HG03095 (cell line): ENCODE data around the gene ANAPC1.
"Not testable (repeated sequence)": the region's sequence is repeated elsewhere in the genome, so short reads cannot be mapped to it uniquely, and the experiment has no call there.

Source experiments
- ATAC-seq: cut with Tn5 transposase; IDR thresholded peaks from one replicate; pipeline ENCODE4 v1.9.1; 2021; ENCODE audit warnings: moderate library complexity; ENCODE audit not compliant: unreplicated experiment

The ANAPC1 gene

DNA sequence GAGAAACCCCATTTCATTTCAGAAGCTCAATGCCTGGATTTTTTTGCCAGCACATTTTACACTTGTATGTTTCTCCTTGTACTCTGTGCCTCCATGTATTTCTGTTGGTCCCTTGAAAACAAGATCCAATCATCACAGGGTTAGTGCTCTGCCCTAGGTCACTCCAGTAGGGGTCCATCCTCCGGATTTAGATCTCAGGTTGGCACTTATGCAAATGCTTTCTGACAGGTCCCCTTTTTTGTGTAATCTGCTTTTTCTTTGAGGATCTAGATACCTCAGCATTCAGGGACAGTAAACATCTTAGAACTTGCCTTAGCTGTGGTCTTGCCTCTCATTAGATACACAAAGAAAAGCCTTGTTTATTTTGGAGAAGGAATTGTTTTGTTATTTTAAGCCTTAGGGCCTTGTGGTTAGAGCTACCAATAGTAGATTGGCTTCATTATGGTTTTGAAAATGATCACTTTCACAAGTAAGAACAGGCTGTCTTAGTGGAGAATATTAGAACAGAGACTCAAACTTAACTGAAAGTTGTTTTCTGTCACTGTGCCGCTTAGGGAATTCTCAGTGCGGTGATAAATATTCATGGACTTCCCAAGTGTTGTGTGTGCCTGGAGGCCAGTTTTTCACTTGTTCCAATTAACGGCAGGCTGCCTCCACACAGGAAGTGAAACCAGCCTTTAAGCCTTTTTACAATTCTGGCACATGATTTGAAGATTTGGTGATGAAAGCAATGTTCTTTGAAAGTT is 22.2 kb upstream of the ANAPC1 start:
- ATAC-seq, result no peak

DNA sequence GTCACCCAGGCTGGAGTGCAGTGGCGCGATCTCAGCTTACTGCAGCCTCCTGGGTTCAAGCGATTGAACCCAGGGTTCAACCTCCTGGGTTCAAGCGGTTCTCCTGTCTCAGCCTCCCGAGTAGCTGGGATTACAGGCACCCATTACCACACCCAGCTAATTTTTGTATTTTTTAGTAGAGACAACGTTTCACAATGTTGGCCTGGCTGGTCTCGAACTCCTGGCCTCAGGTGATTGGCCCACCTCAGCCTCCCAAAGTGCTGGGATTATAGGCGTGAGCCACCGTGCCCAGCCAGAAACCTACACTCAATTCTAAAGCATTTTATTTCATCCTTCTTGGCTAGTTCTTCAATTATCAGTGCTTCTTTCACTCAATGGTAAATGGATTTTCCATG is 21.5 kb upstream of the ANAPC1 start:
- ATAC-seq, result not testable (repeated sequence)

DNA sequence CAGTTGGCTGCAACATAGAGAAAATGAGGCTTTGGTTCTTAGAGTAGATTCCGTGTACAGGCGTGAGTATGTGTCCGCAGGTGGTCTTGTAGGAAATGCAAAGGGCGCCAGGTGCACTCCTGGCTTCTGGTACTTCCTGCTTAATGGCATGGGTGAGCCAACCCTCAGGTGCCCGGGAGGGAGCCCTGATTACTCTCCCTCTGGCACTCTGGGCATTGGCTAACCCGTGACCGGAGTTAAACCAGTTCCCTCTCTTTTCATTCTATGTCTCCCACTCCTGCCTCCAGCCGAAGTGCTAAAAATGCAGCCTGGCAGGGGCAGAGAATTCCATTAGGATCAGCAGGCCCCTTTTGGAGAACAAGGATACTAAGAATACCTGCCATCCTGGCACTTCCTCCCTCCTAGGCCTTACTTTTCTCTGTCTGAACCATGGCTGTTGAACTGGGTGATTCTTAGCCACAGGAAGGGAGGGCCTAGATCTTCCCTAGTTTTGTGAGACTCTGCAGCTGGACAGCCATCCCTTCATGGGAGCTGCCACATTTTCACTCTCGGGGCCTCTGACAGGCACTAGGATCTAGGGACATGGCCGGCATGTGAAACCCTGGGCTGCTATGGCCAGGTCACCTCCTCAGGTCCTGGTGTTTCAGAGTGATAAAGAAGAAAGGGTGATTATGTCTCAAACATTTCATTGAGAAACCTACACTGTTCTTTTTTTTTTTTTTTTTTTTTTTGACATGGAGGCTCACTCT is 20.9 kb upstream of the ANAPC1 start:
- no peak for ATAC-seq

DNA sequence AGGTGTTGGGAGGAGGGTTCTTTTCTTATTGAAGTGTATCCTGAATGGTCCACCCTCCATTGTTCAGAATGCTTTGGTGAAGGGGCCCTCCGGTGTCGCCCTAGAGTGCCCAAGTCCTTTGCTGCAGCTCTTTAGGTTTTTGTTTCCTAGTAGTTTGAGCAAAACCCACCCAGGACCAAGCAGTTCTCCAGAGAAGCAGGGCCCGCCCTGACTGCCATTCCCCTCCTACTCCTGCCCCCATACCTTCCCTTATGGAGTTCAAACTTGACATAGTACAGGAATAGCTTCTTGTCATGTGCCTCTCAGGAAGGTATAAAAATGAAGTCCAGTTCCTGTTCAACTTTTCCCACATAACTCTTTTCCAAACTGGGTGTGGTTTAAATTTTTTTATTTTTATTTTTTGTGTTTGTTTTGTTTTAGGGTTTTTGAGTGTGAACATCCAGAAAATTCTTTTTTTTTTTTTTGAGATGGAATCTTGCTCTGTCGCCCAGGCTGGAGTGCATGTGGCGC is 20.0 kb upstream of the ANAPC1 start:
- no peak for ATAC-seq

DNA sequence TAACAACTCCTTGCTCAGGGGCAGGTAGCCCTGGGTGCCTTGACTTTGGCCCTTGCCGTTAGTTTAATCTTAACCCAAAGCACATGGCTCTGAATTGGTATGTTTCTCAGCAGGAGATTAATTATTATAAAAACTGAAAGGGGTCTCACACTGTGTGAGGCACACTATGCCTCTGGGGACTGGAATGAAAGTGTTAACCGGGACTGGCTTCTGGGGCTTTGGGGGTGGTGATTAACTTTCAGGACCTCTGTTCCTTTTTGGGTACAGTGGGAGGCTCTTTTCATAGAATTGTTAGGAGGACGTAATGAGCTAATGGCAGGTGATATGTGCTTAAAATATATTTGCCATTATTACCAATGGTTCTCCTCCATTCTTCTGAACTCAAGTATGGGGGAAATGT is 19.5 kb upstream of the ANAPC1 start:
- ATAC-seq, result no peak

DNA sequence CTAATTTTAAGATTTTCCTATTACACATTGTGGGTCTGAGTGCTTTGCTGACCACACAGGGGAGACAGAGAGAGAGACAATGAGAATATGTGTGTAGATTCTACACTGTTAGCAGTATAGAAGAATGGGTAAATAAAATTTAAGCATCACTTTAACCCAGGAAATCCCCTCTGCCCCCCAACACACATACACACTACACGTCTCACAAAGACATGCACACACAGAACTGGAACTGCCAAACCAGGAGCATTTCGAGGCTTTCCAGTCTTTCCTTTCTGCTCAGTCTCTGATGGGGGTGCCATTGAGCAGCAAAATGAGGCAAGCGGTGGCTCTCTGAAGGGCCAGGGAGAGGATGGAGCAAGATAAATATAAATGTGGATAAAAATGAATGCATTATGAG is 16.9 kb upstream of the ANAPC1 start:
- ATAC-seq, result no peak

DNA sequence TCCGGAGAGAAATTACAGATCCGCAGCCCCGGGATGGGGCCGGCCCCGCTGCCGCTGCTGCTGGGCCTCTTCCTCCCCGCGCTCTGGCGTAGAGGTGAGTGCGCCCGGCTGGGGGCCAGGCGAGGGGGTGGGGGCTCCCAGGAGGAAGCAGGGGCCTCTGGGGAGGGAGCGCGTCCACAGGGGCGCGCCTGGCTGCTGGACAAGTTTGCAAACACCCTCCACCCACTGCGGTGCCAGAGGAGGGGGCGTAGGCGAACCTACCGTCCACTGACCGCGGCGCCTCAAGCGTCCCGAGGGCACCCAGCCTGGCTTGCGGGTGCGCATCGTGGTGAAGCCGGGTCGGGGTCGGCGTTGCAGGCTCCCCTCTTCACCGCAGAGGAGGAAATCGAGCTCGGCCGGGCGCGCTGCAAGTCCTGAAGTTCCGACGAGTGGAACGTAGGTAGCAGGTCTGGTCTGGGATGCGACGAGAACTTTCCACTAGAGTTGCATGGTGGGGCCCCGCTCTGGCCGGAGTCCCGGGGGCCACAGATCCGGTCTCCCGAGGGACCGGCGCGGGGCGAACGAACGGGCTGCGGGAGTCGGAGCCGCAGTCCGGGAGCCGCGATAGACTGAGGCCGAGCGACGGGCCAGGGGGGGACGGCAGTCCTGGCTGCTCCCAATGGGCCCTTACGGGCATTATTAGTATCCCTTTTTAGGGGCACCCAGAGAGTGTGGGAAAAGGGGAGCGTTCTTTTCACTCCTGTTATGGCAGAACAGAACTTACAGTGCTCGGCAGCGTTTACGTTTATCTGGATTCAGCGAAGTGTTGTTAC is 14.9 kb upstream of the ANAPC1 start:
- ATAC-seq, result no peak

DNA sequence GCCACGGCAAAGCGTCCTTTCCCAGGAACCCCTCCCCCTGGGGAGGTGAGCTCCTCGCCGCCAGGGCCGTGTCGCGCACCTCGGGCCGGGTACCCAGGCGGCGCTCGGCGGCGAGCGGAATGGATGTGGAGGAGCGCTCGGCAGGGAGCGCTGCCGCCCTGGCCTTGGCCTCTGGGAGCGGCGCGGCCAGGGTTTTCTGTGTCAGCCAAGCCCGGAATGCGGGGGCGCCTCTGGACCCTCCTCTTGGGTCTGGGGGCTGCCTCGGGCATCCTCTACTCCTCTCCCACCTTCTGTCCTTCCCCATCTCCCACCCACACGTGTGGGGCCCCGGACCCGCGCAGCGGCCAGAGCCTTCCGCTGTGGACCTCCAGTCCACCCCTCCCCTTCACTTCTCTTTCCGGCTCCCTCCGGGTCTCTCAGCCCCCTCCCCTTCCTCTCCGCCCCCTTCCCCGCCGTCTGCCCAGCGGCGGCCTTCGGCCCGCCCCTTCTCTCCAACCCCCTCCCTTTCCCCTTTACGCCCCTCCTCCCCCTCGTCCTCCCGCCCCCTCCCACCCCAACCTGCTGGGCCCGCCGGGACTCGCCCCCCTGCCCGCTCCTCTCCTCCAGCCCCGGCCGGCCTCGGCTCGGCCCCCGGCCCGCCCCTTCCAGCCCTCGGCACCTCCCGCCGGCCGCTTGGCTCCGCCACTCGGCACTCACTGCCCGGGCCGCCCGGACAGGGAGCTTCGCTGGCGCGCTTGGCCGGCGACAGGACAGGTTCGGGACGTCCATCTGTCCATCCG is 14.1 kb upstream of the ANAPC1 start, which contains the start of gene MERTK:
TSS of gene MERTK (plus strand) at position 684 of the 779 bp plus-strand sequence. CDS start 129 bp downstream, outside the sequence.
- ATAC-seq, result no peak

DNA sequence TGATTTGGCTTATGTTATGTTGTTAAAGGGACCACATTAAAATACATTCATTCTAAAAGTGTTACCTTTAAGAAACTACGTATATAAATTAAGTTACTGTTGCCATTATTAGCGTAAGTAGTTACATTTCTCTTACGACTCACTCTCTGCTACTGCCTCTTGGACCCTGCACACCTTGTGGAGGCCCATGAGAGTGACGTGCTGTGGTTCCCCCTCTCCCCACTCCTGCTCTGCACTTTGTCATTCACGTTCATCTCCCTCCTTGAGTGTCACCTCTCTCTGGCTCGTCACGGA is 13.6 kb upstream of the ANAPC1 start:
- ATAC-seq, result no peak

DNA sequence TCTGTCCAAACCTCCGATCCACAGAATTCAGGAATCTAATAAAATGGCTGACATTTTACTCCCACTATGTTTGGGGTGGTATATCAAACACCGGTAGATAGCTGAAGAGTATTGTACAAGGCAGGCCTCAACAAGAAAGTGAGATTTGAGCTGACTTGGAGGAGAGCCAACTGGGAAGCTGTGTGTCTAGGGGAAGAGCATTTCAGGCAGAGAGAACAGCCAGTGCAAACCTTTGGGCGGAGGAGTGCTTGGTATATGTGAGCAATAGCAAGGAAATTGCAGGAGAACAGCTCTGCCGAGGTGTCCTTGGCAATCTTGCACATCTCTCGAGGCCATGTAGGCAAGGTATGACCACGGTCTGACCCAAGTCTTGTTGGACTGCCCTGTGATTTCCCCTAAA is 12.6 kb upstream of the ANAPC1 start:
- ATAC-seq, result no peak

DNA sequence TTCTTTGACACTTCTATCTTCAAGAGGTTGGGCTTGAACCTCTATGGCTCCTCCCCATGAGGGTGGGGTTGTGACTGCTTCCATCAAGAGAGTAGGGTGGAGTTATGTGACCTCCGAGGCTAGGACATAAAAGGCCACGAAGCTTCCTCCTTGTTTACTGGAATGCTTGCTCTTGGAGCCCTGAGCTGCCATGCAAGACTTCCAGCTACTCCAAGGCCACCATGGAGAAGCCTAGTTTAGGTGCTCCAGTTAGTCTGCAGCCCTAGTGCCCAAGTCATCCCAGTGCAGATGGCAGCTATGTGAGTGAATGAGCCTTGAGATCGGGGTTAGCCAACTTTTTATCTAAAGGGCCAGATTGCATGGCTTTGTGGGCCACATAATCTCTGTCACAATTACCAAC is 12.0 kb upstream of the ANAPC1 start:
- no peak for ATAC-seq

DNA sequence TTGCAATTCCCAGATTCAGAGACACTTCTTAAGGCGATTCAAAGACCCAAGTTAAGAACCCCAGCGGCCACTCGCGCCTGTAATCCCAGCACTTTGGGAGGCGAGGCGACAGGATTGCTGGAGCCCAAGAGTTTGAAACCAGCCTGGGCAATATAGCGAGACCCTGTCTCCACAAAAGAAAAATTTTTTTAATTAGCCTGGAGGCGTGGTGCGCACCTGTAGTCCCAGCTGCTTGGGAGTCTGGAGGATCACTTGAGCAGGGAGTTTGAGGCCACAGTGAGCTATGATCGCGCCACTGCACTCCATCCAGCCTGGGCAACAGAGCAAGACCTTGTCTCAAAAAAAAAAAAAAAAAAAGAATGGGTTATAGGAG is 585 bp upstream of the ANAPC1 start:
- no peak for ATAC-seq

DNA sequence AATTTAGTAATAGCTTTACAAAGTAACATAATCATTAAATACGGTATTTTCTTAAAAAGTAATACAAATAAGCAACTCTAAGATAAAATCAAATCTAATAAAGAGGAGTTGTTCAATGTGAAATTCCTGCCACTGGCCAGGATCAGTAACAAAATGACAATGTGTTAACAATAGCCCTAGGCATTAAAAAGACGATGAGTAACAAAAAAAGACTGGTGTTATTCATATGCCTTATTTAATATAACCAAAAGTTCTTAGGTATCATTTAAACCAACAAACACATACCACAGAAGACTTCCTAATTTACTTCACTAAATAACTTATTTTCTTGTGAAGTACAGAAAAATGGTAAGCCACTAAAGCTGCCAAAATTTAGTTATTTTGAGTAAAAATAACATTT is 11.2 kb downstream of the ANAPC1 start:
- ATAC-seq, result not testable (repeated sequence)

DNA sequence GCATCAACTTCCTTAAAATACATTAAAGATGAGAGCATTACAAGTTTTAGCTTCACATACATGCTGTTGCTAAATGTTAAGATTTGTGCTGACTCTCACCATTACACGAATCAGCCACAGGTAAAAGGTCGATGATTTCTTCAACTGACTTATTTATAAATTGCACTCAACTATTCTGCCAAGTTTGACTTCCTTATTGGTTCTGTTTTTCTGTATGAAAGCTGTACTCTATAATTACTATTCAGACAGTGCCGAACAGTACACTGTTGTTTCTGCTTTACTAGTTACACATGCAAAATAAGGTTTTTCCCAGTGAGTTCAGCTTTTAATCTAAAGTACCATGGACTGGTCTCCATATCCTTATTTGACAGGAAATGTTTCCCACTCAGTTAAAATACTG is 18.9 kb downstream of the ANAPC1 start:
- ATAC-seq, result not testable (repeated sequence)

DNA sequence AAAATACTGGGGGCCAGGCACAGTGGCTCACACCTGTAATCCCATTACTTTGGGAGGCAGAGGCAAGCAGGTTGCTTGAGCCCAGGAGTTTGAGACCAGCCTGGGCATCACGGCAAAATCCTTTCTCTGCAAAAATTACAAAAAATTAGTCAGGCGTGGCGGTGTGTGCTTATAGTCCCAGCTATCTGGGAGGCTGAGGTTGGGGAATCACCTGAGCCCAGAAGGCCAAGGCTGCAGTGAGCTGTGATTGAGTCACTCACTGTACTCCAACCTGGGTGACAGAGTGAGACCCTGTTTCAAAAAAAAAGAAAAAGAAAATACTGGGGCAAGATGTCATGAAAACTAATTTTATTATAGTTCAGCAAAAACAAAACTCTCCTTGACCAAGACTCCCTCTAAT is 24.0 kb downstream of the ANAPC1 start:
- ATAC-seq, result not testable (repeated sequence)

DNA sequence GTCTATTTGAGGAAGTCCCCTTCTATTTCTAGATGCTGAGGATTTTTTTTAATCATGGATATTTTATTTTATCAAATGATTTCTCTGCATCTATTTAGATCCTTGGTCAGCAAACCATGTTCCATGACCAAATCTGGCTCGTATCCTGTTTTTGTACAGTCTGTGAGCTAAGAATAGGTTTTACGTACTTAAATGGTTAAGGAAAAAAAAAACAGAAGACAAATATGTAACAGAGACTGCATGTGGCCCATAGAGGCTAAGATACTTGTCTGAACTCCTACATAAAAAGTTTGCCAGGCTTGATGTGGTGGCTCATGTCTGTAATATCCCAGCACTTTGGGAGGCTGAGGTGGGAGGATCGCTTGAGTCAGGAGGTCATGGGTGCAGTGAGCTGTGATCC is 31.4 kb downstream of the ANAPC1 start:
- not testable (repeated sequence) for ATAC-seq

DNA sequence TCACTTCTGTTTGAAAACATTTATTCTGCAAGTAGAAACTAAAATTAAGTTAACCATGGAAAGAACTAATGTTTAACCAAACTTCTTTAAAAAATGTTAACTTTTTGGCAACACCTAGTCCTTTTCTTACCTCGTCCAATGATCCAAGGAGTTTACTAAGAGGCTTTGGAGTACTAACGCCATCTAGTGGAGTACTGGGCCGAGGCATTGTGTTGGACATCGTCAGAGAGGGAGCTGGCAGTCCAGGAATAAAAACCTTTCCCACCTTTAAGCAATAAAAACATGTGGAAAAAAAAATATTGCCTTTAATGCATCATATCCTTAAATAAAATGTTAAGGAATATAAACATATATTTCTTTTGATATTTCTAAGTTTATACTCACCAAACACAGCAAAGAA is 33.3 kb downstream of the ANAPC1 start:
- not testable (repeated sequence) for ATAC-seq

DNA sequence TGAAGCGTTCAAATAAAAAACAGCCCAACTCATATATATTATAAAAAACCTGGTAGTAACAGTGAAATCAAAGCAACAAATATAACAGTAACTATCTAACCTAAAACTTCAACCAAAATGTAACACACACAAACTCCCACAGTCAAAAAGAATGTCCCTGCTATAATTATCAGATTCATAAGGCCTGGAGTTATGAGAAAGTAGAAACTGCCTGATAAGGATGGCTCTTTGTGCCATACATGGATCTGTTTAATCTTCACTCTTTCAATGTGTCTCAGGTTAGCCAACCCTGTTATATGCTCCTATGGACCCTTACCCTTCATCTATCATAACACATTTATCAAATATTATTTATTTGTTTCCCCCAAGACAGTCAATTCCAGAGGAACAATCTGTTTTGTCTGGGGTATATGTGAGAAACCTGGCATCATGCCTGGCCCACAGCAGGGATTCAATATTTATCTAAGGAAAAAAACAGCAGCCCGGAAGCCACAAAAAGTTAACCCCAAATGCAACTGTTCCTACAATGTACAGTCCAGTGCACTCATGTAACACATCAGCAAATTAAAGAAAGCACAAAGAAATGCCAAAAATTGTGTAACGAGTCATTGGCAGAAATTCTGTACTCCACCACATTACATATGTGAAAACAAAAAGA is 44.2 kb downstream of the ANAPC1 start:
- not testable (repeated sequence) for ATAC-seq

DNA sequence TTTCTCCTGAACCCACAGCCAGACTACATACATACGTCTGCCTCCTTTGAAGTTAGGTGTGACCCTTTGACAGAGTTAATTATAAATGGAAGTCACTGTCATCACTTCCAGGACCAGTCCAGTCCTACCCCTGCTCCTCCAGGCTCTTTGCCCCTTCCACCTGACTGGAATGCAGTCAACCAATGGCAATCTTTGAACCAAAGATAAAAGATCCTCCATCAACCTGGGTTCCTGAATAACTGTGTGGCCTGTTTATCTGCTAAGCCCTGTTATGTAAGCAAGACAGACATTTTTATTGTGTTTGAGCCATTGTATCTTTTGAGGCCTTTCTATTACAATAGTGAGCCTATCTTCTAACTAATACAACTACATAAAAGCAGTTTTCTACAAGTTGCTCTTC is 45.0 kb downstream of the ANAPC1 start:
- not testable (repeated sequence) for ATAC-seq

DNA sequence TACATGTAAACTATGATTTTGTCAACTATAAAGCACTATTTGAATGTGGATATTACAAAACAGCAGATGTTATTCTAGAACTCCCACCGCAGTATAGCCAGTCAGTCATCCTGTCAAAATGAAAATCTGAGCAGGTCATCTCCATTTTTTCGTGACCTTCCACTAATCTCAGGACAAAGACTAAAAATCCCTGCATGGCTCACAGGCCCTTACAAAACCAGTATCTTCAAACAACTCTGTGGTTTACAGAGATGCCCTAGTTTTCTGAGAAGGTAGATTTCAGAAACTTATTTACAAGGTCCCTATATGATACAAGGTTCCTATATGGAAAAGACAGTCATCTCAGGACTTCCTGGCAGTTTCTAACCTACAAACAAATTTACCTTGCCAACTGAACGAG is 49.8 kb downstream of the ANAPC1 start:
- ATAC-seq, result not testable (repeated sequence)
